ENCODE results near the gene NPAS3.

The NPAS3 gene

GRCh38 chr14:33454707-33455106 is 516.0 kb downstream of the NPAS3 start:
- no peak for DNase-seq

GRCh38 chr14:33455654-33456345 is 517.1 kb downstream of the NPAS3 start:
- DNase-seq: no peak

GRCh38 chr14:33457021-33457420 is 518.3 kb downstream of the NPAS3 start:
- no peak for DNase-seq

GRCh38 chr14:33457617-33458016 is 518.9 kb downstream of the NPAS3 start:
- DNase-seq: no peak

- no peak for DNase-seq
Measured at GRCh38 chr14:33460164-33460563, 521.5 kb downstream of the NPAS3 start.

GRCh38 chr14:33461036-33461435 is 522.4 kb downstream of the NPAS3 start:
- no peak for DNase-seq

- DNase-seq: no peak
Measured at GRCh38 chr14:33463731-33464130, 525.1 kb downstream of the NPAS3 start.

- DNase-seq: no peak
Measured at GRCh38 chr14:33464254-33464962, 525.7 kb downstream of the NPAS3 start.

GRCh38 chr14:33465846-33466700 is 527.4 kb downstream of the NPAS3 start:
- no peak for DNase-seq

GRCh38 chr14:33467971-33468370 is 529.3 kb downstream of the NPAS3 start:
- no peak for DNase-seq

- DNase-seq: no peak
Measured at GRCh38 chr14:33469898-33470297, 531.2 kb downstream of the NPAS3 start.

- DNase-seq: no peak
Measured at GRCh38 chr14:33471776-33472175, 533.1 kb downstream of the NPAS3 start.

- peak; percentile 24 for DNase-seq
Measured at GRCh38 chr14:33475623-33476022, 536.9 kb downstream of the NPAS3 start.

GRCh38 chr14:33477797-33478196 is 539.1 kb downstream of the NPAS3 start:
- no peak for DNase-seq

- no peak for DNase-seq
Measured at GRCh38 chr14:33480071-33480886, 541.6 kb downstream of the NPAS3 start.

- DNase-seq: no peak
Measured at GRCh38 chr14:33480887-33481184, 542.2 kb downstream of the NPAS3 start.

- no peak for DNase-seq
Measured at GRCh38 chr14:33483110-33483509, 544.4 kb downstream of the NPAS3 start.

- no peak for DNase-seq
Measured at GRCh38 chr14:33483541-33483940, 544.9 kb downstream of the NPAS3 start.

GRCh38 chr14:33484264-33484663 is 545.6 kb downstream of the NPAS3 start:
- DNase-seq: peak; percentile 46

- DNase-seq: no peak
Measured at GRCh38 chr14:33486332-33486890, 547.7 kb downstream of the NPAS3 start.

GRCh38 chr14:33488582-33488981 is 549.9 kb downstream of the NPAS3 start:
- DNase-seq: no peak

GRCh38 chr14:33490555-33490954 is 551.9 kb downstream of the NPAS3 start:
- DNase-seq: no peak

GRCh38 chr14:33491112-33491511 is 552.4 kb downstream of the NPAS3 start:
- no peak for DNase-seq

Data from KG1 (cell line).